ENCODE data around the gene CKMT2.

Gene CKMT2

GRCh38 chr5:81313278-81313677 lies 80.2 kb downstream of the CKMT2 start:
- no peak for DNase-seq

GRCh38 chr5:81313686-81314085 lies 80.6 kb downstream of the CKMT2 start:
- no peak for DNase-seq

GRCh38 chr5:81314581-81314980 lies 81.5 kb downstream of the CKMT2 start:
- no peak for DNase-seq

GRCh38 chr5:81315336-81315735 lies 82.2 kb downstream of the CKMT2 start:
- no peak for DNase-seq

GRCh38 chr5:81315830-81316229 lies 82.7 kb downstream of the CKMT2 start:
- no peak for DNase-seq
